GM13976 (cell line): ENCODE measurements around the gene HOXA11.

Experiments used
- DNase-seq: peaks from one replicate; pipeline ENCODE4 v3.0.0; 2012; ENCODE audit warnings: low spot score
- CTCF ChIP-seq: IDR thresholded peaks from 2 replicates; pipeline ENCODE4 v1.5.1; 2012; ENCODE audit warnings: borderline replicate concordance, mild to moderate bottlenecking; ENCODE audit not compliant: insufficient read depth; ENCODE audit errors: extremely low read depth, missing control alignments, control extremely low read depth
- in situ Hi-C: fragments of 300-500 bp; cut with MboI; formaldehyde crosslinking; loops from one replicate; pipeline ENCODE4 v1.12.0; 2022; ENCODE audit warnings: low sequenced_read_pairs, mixed read lengths, inconsistent platforms; ENCODE audit not compliant: unreplicated experiment

The HOXA11 gene

GRCh38 chr7:27184337-27185012, 557 bp downstream of the HOXA11 start:
- no peak for TF ChIP-seq CTCF
- no peak for DNase-seq
- in situ Hi-C loops: no loop called here

DNA sequence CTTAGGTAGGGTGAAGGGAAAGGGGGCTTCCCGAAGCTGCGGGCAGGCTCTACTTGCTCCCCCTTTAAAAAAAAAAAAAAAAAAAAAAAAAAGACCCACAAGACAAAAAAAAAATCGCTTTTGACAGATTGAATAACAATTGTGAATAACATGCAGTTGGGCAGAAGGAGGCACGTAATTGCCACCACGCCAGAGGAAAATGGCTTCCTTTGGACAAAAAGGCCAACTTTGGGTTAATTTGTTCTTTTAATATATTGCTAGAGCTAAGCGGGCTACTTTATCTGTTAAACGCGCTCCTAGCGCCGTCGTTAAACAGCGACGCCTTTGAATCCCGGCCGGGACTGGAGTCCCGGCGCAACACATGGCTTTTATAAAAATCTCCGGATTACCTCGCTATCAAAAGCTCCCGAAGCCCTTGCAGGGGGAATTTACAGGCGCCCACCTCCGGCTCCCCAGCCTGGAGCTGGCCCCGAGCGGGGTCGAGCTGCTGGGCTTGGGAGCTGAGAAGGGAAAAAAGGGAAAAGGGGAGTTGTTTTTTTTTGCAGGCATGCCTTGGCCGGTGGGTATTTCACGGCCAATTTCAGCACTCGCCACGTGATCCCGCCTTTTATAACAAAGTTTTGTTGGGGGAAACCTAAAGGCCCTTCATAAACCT, 1.2 kb downstream of the HOXA11 start:
- TF ChIP-seq CTCF: no peak
- in situ Hi-C loops: no loop called here
- DNase-seq: no peak

GRCh38 chr7:27182861-27183681, 2.0 kb downstream of the HOXA11 start:
- TF ChIP-seq CTCF: no peak
- DNase-seq: no peak
- in situ Hi-C loops: no loop called here

GRCh38 chr7:27182285-27182841, 2.7 kb downstream of the HOXA11 start:
- DNase-seq: no peak
- in situ Hi-C loops: no loop called here
- TF ChIP-seq CTCF: no peak

DNA sequence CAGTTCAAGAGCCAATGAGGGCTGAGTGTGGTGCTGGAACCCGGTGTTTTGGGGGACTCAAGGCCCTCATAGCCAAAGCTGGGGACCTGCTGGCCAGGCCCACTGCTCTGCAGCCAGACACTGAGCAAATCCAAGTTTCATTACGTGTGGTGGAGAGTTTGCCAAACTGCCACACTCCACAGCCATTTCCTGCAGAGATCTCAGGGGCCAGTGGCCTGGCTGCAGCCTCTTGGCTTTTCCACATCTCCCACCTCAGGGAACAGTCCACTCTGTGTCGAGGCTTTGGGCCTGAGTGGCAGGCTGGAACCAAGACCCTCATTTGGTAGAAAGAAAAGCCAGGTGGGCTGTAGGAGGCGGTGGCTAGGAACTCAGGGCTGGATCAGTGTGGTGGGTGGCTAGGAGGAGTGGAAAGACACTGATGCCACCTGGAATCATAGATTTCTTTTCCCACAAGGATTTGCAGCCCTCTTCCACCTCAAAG, 3.2 kb downstream of the HOXA11 start:
- in situ Hi-C loops: no loop called here
- DNase-seq: no peak

More for the DNA sequence above, 3.2 kb downstream of the HOXA11 start:
- TF ChIP-seq CTCF: no peak
